ENCODE results near the gene DISP1. TPM values are rescaled to one million over a fixed set of nuclear protein-coding genes. Genes with fewer than 3 reads are reported as not detected.
A peak's percentile ranks its signal among the peaks of the same experiment; 100 is the strongest.

Gene DISP1
- 10 to 100 TPM in 2 of 4 donors, 1 to 10 TPM in 2; 4.1 to 22.8 (median 10.1) TPM for total RNA-seq

GRCh38 chr1:222814536-222815439 is at the start of gene DISP1:
Gene DISP1 (plus strand): TSS chr1:222815039. CDS start chr1:222942824, 127,785 bp downstream.
- no peaks in the 10 kb centered on the region for H3K36me3 ChIP-seq
- peak; percentile 72 to 91 (median 91) for DNase-seq
- peak within 1 kb of the TSS; percentile 75 to 96 (median 86) for H3K4me3 ChIP-seq
- H3K4me1 ChIP-seq, result peaks cover 0 to 11% (median 2%) of the 10 kb centered on the region in 4 donors
- no peaks in the 10 kb centered on the region for H3K27me3 ChIP-seq
- H3K27ac ChIP-seq, result peak within 1 kb of the TSS; percentile 87 to 97 (median 92)
- H3K9me3 ChIP-seq, result no peaks in the 10 kb centered on the region
- TF ChIP-seq POLR2A (IDR thresholded peaks at IDR 0.05) (peak; percentile 55 to 77), CTCF (IDR thresholded peaks at IDR 0.05) (no peak)

- H3K4me1 ChIP-seq, result peaks cover 0 to 2% (median 0%) of the 10 kb centered on the region in 4 donors
- no peak for DNase-seq
- H3K27me3 ChIP-seq, result no peaks in the 10 kb centered on the region
- no peaks in the 10 kb centered on the region for H3K36me3 ChIP-seq
- TF ChIP-seq POLR2A (IDR thresholded peaks at IDR 0.05) (no peak), CTCF (IDR thresholded peaks at IDR 0.05) (no peak)
- peaks cover 0 to 6% (median 2%) of the 10 kb centered on the region in 4 donors for H3K9me3 ChIP-seq
- no peak overlapping the region for H3K27ac ChIP-seq
- H3K4me3 ChIP-seq, result no peak overlapping the region
These were observed 47.7 kb upstream of the DISP1 start for GRCh38 chr1:222767152-222767571.

GRCh38 chr1:222768592-222768991 is 46.2 kb upstream of the DISP1 start:
- DNase-seq, result no peak
- no peaks in the 10 kb centered on the region for H3K27me3 ChIP-seq
- H3K4me3 ChIP-seq, result no peak overlapping the region
- no peak overlapping the region for H3K27ac ChIP-seq
- peaks cover 0 to 3% (median 0%) of the 10 kb centered on the region in 4 donors for H3K4me1 ChIP-seq
- peaks cover 0 to 6% (median 2%) of the 10 kb centered on the region in 4 donors for H3K9me3 ChIP-seq
- TF ChIP-seq POLR2A (IDR thresholded peaks at IDR 0.05), result no peak
- no peak for TF ChIP-seq CTCF (IDR thresholded peaks at IDR 0.05)
- no peaks in the 10 kb centered on the region for H3K36me3 ChIP-seq

- peaks cover 0 to 6% (median 2%) of the 10 kb centered on the region in 4 donors for H3K9me3 ChIP-seq
- no peak overlapping the region for H3K27ac ChIP-seq
- no peak for TF ChIP-seq CTCF (IDR thresholded peaks at IDR 0.05)
- no peak for TF ChIP-seq POLR2A (IDR thresholded peaks at IDR 0.05)
- H3K4me3 ChIP-seq, result no peak overlapping the region
- H3K27me3 ChIP-seq, result no peaks in the 10 kb centered on the region
- DNase-seq, result no peak
- H3K4me1 ChIP-seq, result peaks cover 0 to 3% (median 0%) of the 10 kb centered on the region in 4 donors
- no peaks in the 10 kb centered on the region for H3K36me3 ChIP-seq
These were observed 45.7 kb upstream of the DISP1 start for GRCh38 chr1:222769181-222769580.

GRCh38 chr1:222769971-222770620 is 44.7 kb upstream of the DISP1 start:
- peak overlapping the region in 1 of 4 donors; percentile 83 for H3K27ac ChIP-seq
- no peak for TF ChIP-seq POLR2A (IDR thresholded peaks at IDR 0.05)
- no peak for TF ChIP-seq CTCF (IDR thresholded peaks at IDR 0.05)
- peaks cover 0 to 3% (median 0%) of the 10 kb centered on the region in 4 donors for H3K4me1 ChIP-seq
- H3K9me3 ChIP-seq, result peaks cover 0 to 6% (median 2%) of the 10 kb centered on the region in 4 donors
- no peak for DNase-seq
- H3K36me3 ChIP-seq, result no peaks in the 10 kb centered on the region
- H3K4me3 ChIP-seq, result no peak overlapping the region
- no peaks in the 10 kb centered on the region for H3K27me3 ChIP-seq

Measured in Peyer's patch (tissue), 4 donors.